OCI-LY3 (cell line): Measurements from ENCODE around the gene WDPCP.

ENCODE experiments used
- H2AFZ ChIP-seq: fragments of 200-600, 300-600 bp; shearing (Covaris generic); 2 replicates; pipeline ENCODE4 v1.6.0; 2014; ENCODE audit warnings: antibody characterized with exemption, low read depth, low read length
- H3K27ac ChIP-seq: fragments of 200-600, 300-600 bp; sonication (generic); 2 replicates; pipeline ENCODE4 v1.5.1; 2014; ENCODE audit warnings: mild to moderate bottlenecking, low read length, moderate library complexity, mixed read lengths
- H3K27me3 ChIP-seq: fragments of 200-600, 300-600 bp; sonication (generic); 2 replicates; pipeline ENCODE4 v1.6.1; 2014; ENCODE audit warnings: low read depth, low read length, mixed read lengths
- H3K36me3 ChIP-seq: fragments of 200-600, 300-600 bp; sonication (generic); replicated peaks from 2 replicates; pipeline ENCODE3; 2014; ENCODE audit warnings: low read depth, low read length, mixed read lengths
- H3K4me1 ChIP-seq: fragments of 300-600, 200-600 bp; sonication (generic); 2 replicates; pipeline ENCODE4 v1.6.1; 2014; ENCODE audit warnings: low read length, mixed read lengths
- H3K4me2 ChIP-seq: fragments of 200-600, 300-600 bp; sonication (generic); 2 replicates; pipeline ENCODE4 v1.6.1; 2014; ENCODE audit warnings: low read length, mixed read lengths
- H3K4me3 ChIP-seq: fragments of 300-600, 200-600 bp; sonication (generic); 2 replicates; pipeline ENCODE4 v1.5.1; 2014; ENCODE audit warnings: antibody characterized with exemption, mild to moderate bottlenecking, low read length, moderate library complexity
- H3K79me2 ChIP-seq: fragments of 300-600, 200-600 bp; shearing (Covaris generic); 2 replicates; pipeline ENCODE4 v1.6.1; 2014; ENCODE audit warnings: mild to moderate bottlenecking, low read length, mixed read lengths
- H3K9ac ChIP-seq: fragments of 300-600, 200-600 bp; shearing (Covaris generic); 2 replicates; pipeline ENCODE4 v1.6.0; 2014; ENCODE audit warnings: mild to moderate bottlenecking, low read length, moderate library complexity
- H3K9me3 ChIP-seq: fragments of 200-600, 300-600 bp; shearing (Covaris generic); 2 replicates; pipeline ENCODE4 v1.6.1; 2014; ENCODE audit warnings: low read length, mixed read lengths; ENCODE audit not compliant: insufficient read depth
- H4K20me1 ChIP-seq: fragments of 200-600, 300-600 bp; sonication (generic); 2 replicates; pipeline ENCODE4 v1.6.1; 2016; ENCODE audit warnings: low read length, mixed read lengths; ENCODE audit not compliant: insufficient read depth
- EZH2phosphoT487 ChIP-seq: fragments of 200-600 bp; shearing (Covaris generic); IDR thresholded peaks from 2 replicates; pipeline ENCODE4 v1.6.1; 2018; ENCODE audit warnings: antibody characterized with exemption, mixed run types, low read depth
- TF ChIP-seq, protein P1 (sequence below): fragments of 200-600, 300-600 bp; sonication (generic); IDR thresholded peaks from 2 replicates; pipeline ENCODE4 v1.5.1; 2014; ENCODE audit warnings: antibody characterized with exemption, low read length, low read depth

The WDPCP gene

DNA sequence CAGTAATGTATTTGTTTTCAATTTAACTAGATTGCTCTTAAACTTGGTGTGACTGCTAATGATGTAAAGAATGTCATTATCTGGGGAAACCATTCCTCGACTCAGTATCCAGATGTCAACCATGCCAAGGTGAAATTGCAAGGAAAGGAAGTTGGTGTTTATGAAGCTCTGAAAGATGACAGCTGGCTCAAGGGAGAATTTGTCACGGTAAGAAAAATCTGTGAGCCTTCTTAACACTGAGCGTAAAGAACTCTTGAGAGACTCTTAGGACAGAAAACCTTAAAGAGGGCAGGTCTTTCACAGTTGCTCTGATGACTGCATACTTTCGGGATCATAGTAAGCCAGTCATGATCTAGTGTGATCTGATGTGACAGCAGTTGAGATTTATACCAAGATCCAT, 16.4 kb upstream of the WDPCP start:
- Histone ChIP-seq H3K4me2 (no peak overlapping the region), H3K4me3 (no peak overlapping the region), H2AFZ (no peak overlapping the region), H3K79me2 (no peaks in the 10 kb centered on the region), H3K27ac (no peak overlapping the region), H3K36me3 (peaks cover 45% of the 10 kb centered on the region), H3K9ac (no peak overlapping the region), H4K20me1 (no peaks in the 10 kb centered on the region), H3K27me3 (no peaks in the 10 kb centered on the region), H3K9me3 (no peaks in the 10 kb centered on the region), H3K4me1 (0 out of 2 replicates have a peak, but pooled peaks cover 3% of the 10 kb centered on the region)
- no peak for TF ChIP-seq EZH2phosphoT487
- TF ChIP-seq, protein P1, sequence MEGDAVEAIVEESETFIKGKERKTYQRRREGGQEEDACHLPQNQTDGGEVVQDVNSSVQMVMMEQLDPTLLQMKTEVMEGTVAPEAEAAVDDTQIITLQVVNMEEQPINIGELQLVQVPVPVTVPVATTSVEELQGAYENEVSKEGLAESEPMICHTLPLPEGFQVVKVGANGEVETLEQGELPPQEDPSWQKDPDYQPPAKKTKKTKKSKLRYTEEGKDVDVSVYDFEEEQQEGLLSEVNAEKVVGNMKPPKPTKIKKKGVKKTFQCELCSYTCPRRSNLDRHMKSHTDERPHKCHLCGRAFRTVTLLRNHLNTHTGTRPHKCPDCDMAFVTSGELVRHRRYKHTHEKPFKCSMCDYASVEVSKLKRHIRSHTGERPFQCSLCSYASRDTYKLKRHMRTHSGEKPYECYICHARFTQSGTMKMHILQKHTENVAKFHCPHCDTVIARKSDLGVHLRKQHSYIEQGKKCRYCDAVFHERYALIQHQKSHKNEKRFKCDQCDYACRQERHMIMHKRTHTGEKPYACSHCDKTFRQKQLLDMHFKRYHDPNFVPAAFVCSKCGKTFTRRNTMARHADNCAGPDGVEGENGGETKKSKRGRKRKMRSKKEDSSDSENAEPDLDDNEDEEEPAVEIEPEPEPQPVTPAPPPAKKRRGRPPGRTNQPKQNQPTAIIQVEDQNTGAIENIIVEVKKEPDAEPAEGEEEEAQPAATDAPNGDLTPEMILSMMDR: no peak

- Histone ChIP-seq H3K9ac (no peak overlapping the region), H2AFZ (no peak overlapping the region), H3K27ac (no peak overlapping the region), H3K4me1 (no peaks in the 10 kb centered on the region), H4K20me1 (0 out of 2 replicates have a peak, but pooled peaks cover 5% of the 10 kb centered on the region), H3K79me2 (peaks cover 5% of the 10 kb centered on the region; the same call in 1 of the 2 replicates), H3K4me2 (no peak overlapping the region), H3K4me3 (no peak overlapping the region), H3K36me3 (peaks cover 44% of the 10 kb centered on the region), H3K27me3 (no peaks in the 10 kb centered on the region), H3K9me3 (no peaks in the 10 kb centered on the region)
- TF ChIP-seq, protein P1: no peak
- TF ChIP-seq EZH2phosphoT487: no peak
Observed at GRCh38 chr2:63600881-63601460, 12.7 kb upstream of the WDPCP start.

DNA sequence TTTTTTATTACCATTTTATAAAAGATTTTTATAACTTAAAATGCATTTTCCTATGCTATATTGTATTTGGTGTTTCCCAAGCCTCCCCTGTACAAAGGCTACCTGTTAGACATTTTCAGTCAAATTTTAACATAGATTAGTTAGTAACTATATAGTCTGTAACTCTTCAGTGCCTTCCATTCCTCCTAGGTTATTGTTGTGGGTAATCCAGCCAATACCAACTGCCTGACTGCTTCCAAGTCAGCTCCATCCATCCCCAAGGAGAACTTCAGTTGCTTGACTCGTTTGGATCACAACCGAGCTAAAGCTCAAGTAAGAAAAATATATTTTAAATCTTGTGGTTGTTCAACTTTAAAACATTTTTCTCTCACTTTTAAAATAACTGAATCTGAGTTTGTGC, 10.7 kb upstream of the WDPCP start:
- Histone ChIP-seq H3K4me2 (no peak overlapping the region), H3K36me3 (peaks cover 48% of the 10 kb centered on the region), H3K27ac (no peak overlapping the region), H4K20me1 (peaks cover 9% of the 10 kb centered on the region; the same call in 1 of the 2 replicates), H3K79me2 (peaks cover 10% of the 10 kb centered on the region), H3K9ac (no peak overlapping the region), H3K4me1 (no peaks in the 10 kb centered on the region), H3K9me3 (no peaks in the 10 kb centered on the region), H3K27me3 (no peaks in the 10 kb centered on the region), H3K4me3 (no peak overlapping the region), H2AFZ (no peak overlapping the region)
- no peak for TF ChIP-seq EZH2phosphoT487
- TF ChIP-seq, protein P1: no peak

- H3K79me2 ChIP-seq: peaks cover 32% of the 10 kb centered on the region
- TF ChIP-seq EZH2phosphoT487: no peak
- H3K4me1 ChIP-seq: no peaks in the 10 kb centered on the region
- peaks cover 46% of the 10 kb centered on the region for H3K36me3 ChIP-seq
- peaks cover 9% of the 10 kb centered on the region; the same call in 1 of the 2 replicates for H4K20me1 ChIP-seq
- no peaks in the 10 kb centered on the region for H3K9me3 ChIP-seq
- no peak overlapping the region for H2AFZ ChIP-seq
- H3K27me3 ChIP-seq: no peaks in the 10 kb centered on the region
- H3K27ac ChIP-seq: no peak overlapping the region
- H3K4me2 ChIP-seq: no peak overlapping the region
- no peak overlapping the region for H3K4me3 ChIP-seq
- no peak overlapping the region for H3K9ac ChIP-seq
Observed at GRCh38 chr2:63596401-63596883, 8.2 kb upstream of the WDPCP start.
